ENCODE data around the gene LRRC8C.

DNA sequence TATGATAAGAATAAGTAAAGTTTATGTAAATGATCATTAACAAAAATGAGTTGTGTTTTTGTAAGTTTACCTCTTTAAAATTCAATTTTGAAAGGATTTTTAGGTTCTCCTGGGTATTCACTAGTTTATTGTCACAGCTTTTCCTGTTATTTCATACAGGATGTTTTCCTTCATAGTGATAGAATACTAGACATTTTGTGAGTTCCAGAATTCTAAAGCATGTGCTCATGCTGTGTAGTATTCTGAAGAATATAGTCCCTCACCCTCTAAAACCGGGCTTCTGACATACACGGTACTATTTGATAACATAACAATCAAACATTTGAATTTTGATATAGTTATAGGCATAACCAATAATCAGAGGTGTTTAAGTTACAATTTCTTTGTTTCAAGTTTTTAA is 10.7 kb downstream of the LRRC8C start:
- TF ChIP-seq, protein P1, sequence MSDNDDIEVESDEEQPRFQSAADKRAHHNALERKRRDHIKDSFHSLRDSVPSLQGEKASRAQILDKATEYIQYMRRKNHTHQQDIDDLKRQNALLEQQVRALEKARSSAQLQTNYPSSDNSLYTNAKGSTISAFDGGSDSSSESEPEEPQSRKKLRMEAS (IDR thresholded peaks at IDR 0.05) = no peak
- TF ChIP-seq, protein P2, sequence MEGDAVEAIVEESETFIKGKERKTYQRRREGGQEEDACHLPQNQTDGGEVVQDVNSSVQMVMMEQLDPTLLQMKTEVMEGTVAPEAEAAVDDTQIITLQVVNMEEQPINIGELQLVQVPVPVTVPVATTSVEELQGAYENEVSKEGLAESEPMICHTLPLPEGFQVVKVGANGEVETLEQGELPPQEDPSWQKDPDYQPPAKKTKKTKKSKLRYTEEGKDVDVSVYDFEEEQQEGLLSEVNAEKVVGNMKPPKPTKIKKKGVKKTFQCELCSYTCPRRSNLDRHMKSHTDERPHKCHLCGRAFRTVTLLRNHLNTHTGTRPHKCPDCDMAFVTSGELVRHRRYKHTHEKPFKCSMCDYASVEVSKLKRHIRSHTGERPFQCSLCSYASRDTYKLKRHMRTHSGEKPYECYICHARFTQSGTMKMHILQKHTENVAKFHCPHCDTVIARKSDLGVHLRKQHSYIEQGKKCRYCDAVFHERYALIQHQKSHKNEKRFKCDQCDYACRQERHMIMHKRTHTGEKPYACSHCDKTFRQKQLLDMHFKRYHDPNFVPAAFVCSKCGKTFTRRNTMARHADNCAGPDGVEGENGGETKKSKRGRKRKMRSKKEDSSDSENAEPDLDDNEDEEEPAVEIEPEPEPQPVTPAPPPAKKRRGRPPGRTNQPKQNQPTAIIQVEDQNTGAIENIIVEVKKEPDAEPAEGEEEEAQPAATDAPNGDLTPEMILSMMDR (IDR thresholded peaks at IDR 0.05 in 2 of 3, conservative IDR thresholded peaks at IDR 0.05 in 1 of 3; ENCODE audit: borderline replicate concordance in 1 of 3, insufficient read depth in 1 of 3, low read depth in 2 of 3, low read length in 2 of 3) = no peak
- TF ChIP-seq, protein P3, sequence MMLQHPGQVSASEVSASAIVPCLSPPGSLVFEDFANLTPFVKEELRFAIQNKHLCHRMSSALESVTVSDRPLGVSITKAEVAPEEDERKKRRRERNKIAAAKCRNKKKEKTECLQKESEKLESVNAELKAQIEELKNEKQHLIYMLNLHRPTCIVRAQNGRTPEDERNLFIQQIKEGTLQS (IDR thresholded peaks at IDR 0.05) = no peak

Data from HCT116 (cell line).